Muscle layer of duodenum (tissue), 2 donors: ENCODE data around the gene NEK9.

ENCODE experiments used
- H3K27ac ChIP-seq: one replicate; pipeline ENCODE4 v1.7.0; 2013; ENCODE audit warnings: mild to moderate bottlenecking, low read length
- H3K27me3 ChIP-seq: one replicate; pipeline ENCODE4 v1.7.0; 2013; ENCODE audit warnings: low read depth, mild to moderate bottlenecking, control low read depth, low read length
- H3K36me3 ChIP-seq, 2 donors: one replicate each; pipeline ENCODE4 v1.7.0; 2013; ENCODE audit warnings: low read length in 2 of 2, control low read depth in 1 of 2, mild to moderate bottlenecking in 1 of 2; ENCODE audit not compliant: insufficient read depth in 2 of 2, control insufficient read depth in 1 of 2
- H3K4me1 ChIP-seq, 2 donors: one replicate each; pipeline ENCODE4 v1.7.0; 2013; ENCODE audit warnings: low read length in 2 of 2, mild to moderate bottlenecking in 2 of 2, control low read depth in 1 of 2, moderate library complexity in 1 of 2; ENCODE audit not compliant: insufficient read depth in 2 of 2, control insufficient read depth in 1 of 2
- H3K4me3 ChIP-seq, 2 donors: one replicate each; pipeline ENCODE4 v1.7.0; 2013; ENCODE audit warnings: low read length in 2 of 2, low read depth in 1 of 2, mild to moderate bottlenecking in 1 of 2
- H3K9me3 ChIP-seq, 2 donors: one replicate each; pipeline ENCODE4 v1.7.0; 2013; ENCODE audit warnings: low read length in 2 of 2, control low read depth in 1 of 2, mild to moderate bottlenecking in 1 of 2; ENCODE audit not compliant: control insufficient read depth in 1 of 2
- donor health status: healthy.

Gene NEK9

DNA sequence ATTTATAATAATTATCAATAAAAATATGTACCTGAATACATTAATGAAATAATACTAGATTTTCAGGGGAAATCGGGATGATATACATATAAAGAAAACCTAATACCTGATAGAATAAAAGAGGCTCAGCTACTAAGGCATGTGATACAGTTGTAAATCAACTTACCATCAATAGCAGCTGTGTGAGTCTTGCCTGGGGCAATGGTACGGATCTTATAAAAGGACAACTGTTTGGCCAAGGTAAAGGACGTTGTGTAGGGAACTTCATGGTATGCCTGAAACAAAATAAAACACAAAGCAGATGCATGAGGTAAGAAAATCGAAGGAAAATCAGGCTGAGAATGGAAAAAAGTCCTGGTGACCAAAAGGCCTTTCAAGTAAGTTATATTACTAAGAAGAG, 25.4 kb downstream of the NEK9 start:
- no peaks in the 10 kb centered on the region for H3K9me3 ChIP-seq
- H3K4me3 ChIP-seq: no peak overlapping the region
- H3K27me3 ChIP-seq: no peaks in the 10 kb centered on the region
- no peak overlapping the region for H3K27ac ChIP-seq
- H3K4me1 ChIP-seq: peaks cover 0 to 10% of the 10 kb centered on the region in 2 donors
- peaks cover 64 to 71% of the 10 kb centered on the region in 2 donors for H3K36me3 ChIP-seq

DNA sequence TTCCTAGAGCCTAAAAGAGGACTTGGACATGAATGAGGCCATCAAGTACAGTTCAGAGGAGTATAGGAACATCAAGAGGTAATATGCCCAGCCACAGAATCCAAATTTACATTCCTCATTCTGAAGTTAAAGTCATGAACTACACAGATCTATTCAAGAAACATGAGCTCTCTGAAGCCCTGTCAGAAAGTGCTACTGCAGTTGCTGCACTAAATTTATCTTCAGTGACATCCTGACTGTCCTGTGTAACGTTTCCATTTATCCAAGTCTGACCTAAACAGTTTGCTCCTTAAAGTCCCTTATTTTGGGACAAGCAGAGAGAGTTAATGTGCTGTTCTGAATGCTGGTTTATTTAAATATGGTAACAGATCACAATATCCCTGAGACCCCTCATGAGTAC, 28.2 kb downstream of the NEK9 start:
- Histone ChIP-seq H3K36me3 (peaks cover 64 to 73% of the 10 kb centered on the region in 2 donors), H3K9me3 (no peaks in the 10 kb centered on the region), H3K27ac (no peak overlapping the region), H3K27me3 (no peaks in the 10 kb centered on the region), H3K4me3 (no peak overlapping the region), H3K4me1 (peaks cover 0 to 10% of the 10 kb centered on the region in 2 donors)

DNA sequence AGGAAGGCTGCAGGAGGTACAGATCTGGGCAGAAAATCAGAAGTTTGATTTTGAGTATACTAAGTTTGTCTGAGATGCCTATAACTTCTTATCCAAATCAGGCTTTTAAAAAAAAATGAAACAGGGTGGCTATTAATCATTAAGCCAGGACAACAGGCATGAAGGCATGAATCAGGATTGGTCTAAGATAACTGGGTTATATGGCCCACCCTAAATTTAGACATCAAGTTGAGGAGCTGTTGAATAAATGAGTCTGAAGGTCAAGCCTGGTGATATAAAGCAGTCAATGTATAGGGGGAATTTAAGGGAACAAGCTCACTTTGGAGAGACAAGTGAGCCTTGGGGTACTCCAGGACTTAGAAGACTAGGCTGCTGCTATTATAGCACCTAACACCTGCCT, 28.6 kb downstream of the NEK9 start:
- Histone ChIP-seq H3K9me3 (no peaks in the 10 kb centered on the region), H3K4me3 (no peak overlapping the region), H3K27ac (no peak overlapping the region), H3K27me3 (no peaks in the 10 kb centered on the region), H3K36me3 (peaks cover 61 to 72% of the 10 kb centered on the region in 2 donors), H3K4me1 (peaks cover 0 to 10% of the 10 kb centered on the region in 2 donors)

DNA sequence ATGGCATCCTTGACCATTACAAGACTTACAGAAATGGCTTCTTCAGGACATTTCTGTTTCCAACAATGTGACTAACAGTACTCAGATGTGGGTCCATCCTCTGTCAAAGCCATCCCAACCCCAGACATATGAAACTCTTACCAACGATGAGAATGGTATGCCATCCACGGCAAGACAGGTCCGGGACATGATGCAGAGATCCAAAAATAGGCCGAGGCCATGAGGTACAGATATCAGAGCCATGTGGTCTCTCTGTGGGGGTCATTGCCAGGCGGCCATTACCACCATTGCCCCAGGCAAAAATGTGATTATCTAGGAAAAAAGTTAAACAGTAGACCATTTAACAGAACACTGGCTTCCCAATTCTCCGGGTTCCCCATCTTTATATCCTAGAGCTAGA, 29.9 kb downstream of the NEK9 start:
- Histone ChIP-seq H3K27ac (no peak overlapping the region), H3K4me1 (peaks cover 0 to 10% of the 10 kb centered on the region in 2 donors), H3K9me3 (no peaks in the 10 kb centered on the region), H3K36me3 (peaks cover 66 to 82% of the 10 kb centered on the region in 2 donors), H3K27me3 (no peaks in the 10 kb centered on the region), H3K4me3 (no peak overlapping the region)

DNA sequence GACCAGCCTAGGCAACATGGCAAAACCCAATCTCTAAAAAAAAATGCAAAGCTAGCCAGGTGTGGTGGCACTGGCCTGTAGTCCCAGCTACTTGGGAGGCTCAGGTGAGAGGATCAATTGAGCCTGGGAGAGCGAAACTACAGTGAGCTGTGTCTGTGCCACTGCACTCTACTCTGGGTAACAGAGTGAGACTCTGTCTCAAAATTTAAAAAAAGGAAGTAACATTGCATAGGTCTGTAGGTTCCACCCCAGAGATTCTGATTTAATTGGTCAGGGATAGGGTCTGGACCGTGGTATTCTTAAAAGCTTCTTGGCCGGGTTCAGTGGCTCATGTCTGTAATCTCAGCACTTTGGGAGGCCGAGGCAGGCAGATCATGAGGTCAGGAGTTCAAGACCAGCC, 31.2 kb downstream of the NEK9 start:
- Histone ChIP-seq H3K9me3 (no peaks in the 10 kb centered on the region), H3K27ac (no peak overlapping the region), H3K4me1 (peaks cover 0 to 10% of the 10 kb centered on the region in 2 donors), H3K4me3 (no peak overlapping the region), H3K36me3 (peaks cover 54 to 84% of the 10 kb centered on the region in 2 donors), H3K27me3 (no peaks in the 10 kb centered on the region)

DNA sequence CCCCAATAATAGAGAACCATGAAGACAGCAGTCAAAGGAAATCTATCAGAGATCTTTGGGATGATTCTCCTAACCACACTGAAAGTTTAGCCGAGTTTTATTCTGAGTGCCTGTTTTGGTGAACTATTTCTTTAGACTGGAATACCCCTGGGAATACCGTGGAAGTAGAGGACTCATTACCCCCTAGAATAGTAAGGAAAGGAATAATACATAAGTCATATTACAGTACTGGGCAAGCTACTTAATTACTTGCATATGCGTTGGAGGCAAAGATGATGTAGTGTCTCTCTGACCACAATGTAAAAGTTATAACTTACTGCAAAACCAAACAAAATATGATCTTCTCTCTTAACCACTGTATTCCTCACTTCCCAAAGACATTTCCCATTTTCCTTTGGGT, 32.0 kb downstream of the NEK9 start:
- peaks cover 0 to 10% of the 10 kb centered on the region in 2 donors for H3K4me1 ChIP-seq
- H3K36me3 ChIP-seq: peaks cover 52 to 83% of the 10 kb centered on the region in 2 donors
- H3K9me3 ChIP-seq: no peaks in the 10 kb centered on the region
- no peaks in the 10 kb centered on the region for H3K27me3 ChIP-seq
- no peak overlapping the region for H3K27ac ChIP-seq
- H3K4me3 ChIP-seq: no peak overlapping the region

DNA sequence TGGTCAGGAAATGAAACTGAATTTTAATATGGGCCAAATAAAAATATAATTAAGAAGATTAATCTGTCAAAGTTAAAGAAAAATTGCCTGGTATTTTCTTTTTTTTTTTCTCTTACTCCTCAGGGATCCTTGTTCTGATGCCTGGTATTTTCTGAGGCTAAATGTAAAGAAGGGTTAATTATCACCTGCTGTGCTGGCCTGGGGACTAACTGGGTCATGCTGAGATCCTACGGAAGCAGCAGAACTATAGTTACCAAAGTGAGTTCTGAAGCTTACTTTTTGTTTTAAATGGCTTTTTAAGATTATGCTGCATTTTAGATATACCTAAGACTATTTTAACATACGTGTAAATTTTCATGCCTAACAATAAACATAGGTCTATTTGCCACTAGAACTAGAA, 34.1 kb downstream of the NEK9 start:
- Histone ChIP-seq H3K36me3 (peaks cover 44 to 72% of the 10 kb centered on the region in 2 donors), H3K27ac (no peak overlapping the region), H3K4me3 (no peak overlapping the region), H3K4me1 (peaks cover 0 to 2% of the 10 kb centered on the region in 2 donors), H3K27me3 (no peaks in the 10 kb centered on the region), H3K9me3 (no peaks in the 10 kb centered on the region)

DNA sequence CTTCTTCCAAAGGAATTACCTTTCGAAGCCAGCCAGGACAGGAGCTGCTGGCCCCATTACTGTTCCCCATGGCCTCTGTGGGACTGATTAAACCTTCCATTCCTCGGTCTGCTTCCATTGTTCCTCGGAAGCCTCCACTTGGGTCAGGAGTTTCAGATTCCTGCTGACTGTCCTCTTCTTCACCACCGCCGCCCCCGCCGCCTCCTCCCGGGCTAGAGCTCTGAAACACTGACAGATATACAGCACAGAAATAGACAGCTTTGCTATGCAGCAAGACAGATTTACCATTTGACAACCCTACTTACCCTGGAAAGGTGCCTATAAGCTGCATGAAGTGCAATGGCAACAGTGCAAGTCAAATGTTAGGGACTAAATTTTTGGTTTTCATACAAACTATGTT, 35.6 kb downstream of the NEK9 start:
- peaks cover 46 to 72% of the 10 kb centered on the region in 2 donors for H3K36me3 ChIP-seq
- no peaks in the 10 kb centered on the region for H3K9me3 ChIP-seq
- H3K4me1 ChIP-seq: no peaks in the 10 kb centered on the region
- H3K27me3 ChIP-seq: no peaks in the 10 kb centered on the region
- H3K4me3 ChIP-seq: no peak overlapping the region
- no peak overlapping the region for H3K27ac ChIP-seq

DNA sequence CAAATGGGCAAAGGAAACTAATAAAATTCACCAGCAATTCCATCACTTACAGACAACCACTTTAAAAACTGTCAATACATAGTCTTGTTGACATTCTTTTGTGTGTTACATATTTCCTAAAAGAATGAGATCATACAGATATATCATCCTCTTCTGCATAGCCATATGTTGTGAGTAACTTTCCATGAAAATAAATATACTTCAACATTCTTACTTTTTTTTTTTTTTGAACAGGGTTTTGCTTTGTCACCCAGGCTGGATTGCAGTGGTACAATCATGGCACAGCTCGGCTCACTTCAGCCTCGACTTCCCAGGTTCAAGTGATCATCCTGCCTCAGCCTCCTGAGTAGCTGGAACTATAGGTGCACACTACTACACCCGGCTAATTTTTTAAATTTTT, 36.5 kb downstream of the NEK9 start:
- Histone ChIP-seq H3K27me3 (no peaks in the 10 kb centered on the region), H3K4me3 (no peak overlapping the region), H3K27ac (no peak overlapping the region), H3K36me3 (peaks cover 44 to 71% of the 10 kb centered on the region in 2 donors), H3K4me1 (no peaks in the 10 kb centered on the region), H3K9me3 (no peaks in the 10 kb centered on the region)

DNA sequence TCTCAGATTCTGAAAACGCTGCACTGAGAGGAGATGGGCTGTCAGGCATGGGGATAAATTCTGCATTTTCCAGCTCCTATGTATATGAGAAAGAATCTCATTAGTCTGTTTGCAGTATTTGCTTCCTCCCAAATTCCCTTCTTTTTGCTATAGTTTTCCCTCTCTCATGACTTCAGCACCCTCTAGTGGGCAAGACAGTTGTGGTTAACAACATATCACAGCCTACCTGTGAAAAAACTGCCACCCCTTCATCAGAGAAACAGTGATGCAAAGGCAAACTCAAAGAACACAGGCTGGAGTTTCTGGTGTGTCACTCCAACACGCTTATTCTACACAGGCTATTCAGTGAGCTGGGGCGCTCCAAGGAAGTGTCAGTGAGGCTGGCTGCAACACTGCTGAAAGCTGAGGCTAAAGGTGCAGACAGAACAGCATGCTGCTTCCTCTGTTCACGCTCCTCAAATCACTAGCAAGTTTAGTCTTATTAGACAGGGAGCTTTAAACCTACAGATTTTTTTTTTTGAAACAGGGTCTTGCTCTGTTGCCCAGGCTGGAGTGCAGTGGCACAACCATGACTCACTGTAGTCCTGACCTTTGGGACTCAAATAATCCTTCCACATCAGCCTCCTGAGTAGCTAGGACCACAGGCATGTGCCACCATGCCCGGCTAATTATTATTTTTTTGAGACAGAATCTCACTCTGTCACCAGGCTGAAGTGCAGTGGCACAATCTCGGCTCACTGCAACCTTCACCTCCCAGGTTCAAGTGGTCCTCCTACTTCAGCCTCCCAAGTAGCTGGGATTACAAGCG, 38.1 kb downstream of the NEK9 start:
- no peak overlapping the region for H3K4me3 ChIP-seq
- no peaks in the 10 kb centered on the region for H3K9me3 ChIP-seq
- peaks cover 43 to 71% of the 10 kb centered on the region in 2 donors for H3K36me3 ChIP-seq
- H3K27ac ChIP-seq: no peak overlapping the region
- no peaks in the 10 kb centered on the region for H3K4me1 ChIP-seq
- H3K27me3 ChIP-seq: no peaks in the 10 kb centered on the region

DNA sequence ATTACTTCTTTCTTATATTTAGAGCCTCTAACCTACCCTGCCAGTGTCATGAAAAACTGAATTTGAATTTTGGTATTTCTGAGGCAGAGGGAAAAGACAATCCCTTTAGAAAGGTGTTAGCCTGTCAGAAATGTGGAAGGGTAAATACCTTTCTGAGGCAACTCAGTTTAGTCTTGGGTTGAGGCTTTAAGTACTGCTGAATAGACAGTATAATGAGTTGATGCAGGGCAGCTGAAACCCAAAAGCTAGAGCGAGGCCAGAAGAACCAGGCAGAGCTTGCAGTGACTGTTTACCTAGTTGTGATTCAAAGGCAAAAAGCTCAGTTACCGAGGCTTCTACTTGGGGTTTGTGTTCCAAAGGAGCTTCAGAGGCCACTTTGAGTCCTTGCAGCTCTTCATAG, 38.7 kb downstream of the NEK9 start:
- Histone ChIP-seq H3K4me1 (no peaks in the 10 kb centered on the region), H3K4me3 (no peak overlapping the region), H3K27ac (no peak overlapping the region), H3K36me3 (peaks cover 46 to 74% of the 10 kb centered on the region in 2 donors), H3K9me3 (no peaks in the 10 kb centered on the region), H3K27me3 (no peaks in the 10 kb centered on the region)

DNA sequence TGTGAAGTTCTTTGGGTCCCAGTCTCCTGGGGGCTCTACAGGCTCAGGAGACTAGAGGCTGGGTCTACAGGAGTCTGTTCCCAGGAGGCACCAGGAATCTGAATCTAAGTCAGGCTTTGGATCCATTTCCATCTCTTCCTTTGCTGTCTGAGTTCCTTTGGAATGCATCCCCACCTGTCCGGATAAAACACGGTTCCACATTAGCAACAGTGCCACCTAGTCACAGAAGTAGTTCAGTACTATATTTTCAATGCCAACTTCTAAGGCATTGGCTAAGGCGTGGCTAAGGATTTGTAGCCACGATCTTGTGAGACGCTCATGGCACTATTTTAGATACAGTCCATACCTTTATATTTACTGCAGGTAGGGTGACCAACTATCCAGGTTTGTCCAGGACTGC, 42.3 kb downstream of the NEK9 start:
- H3K4me3 ChIP-seq: no peak overlapping the region
- no peaks in the 10 kb centered on the region for H3K9me3 ChIP-seq
- peaks cover 0 to 18% of the 10 kb centered on the region in 2 donors for H3K4me1 ChIP-seq
- H3K27me3 ChIP-seq: no peaks in the 10 kb centered on the region
- H3K27ac ChIP-seq: no peak overlapping the region
- peaks cover 51 to 58% of the 10 kb centered on the region in 2 donors for H3K36me3 ChIP-seq
